ENCODE measurements around the gene UGT2B7. TPM values are rescaled to one million over a fixed set of nuclear protein-coding genes. Genes with fewer than 3 reads are reported as not detected.
"Not testable (repeated sequence)": the region's sequence is repeated elsewhere in the genome, so short reads cannot be mapped to it uniquely, and the experiment has no call there.

Gene UGT2B7
- total RNA-seq (not detected in 2 replicates), polyA plus RNA-seq (not detected in 2 replicates), polyA minus RNA-seq (ENCODE audit: low replicate concordance) (not detected in 2 replicates)
- not detected in 2 replicates for polyA plus RNA-seq (2012)

DNA sequence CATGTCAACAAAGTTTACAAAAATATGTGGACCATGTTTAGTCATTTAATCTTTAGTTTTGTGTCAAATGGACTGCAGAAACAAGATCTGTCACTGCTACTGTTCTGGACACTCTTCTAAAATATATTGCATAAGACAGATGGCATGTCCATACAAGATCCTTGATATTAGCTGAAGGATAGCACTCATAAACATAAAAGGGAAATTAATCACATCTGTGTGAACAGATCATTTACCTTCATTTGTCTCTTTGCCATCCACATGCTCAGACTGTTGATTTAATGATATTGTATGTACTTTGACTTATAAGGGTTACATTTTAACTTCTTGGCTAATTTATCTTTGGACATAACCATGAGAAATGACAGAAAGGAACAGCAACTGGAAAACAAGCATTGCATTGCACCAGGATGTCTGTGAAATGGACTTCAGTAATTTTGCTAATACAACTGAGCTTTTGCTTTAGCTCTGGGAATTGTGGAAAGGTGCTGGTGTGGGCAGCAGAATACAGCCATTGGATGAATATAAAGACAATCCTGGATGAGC, at the start of gene UGT2B7:
Gene UGT2B7 (plus strand): TSS at position 364 of the 546 bp plus-strand sequence. CDS start 47 bp downstream, at position 411.
- Histone ChIP-seq H3K27ac (ENCODE audit: insufficient read depth, low read length) (no peak within 1 kb of the TSS), H3K9ac (ENCODE audit: insufficient read depth, low read length) (no peak within 1 kb of the TSS), H3K27me3 (ENCODE audit: control insufficient read depth, insufficient read depth, low read length) (no peaks in the 10 kb centered on the region), H3K4me1 (ENCODE audit: control insufficient read depth, extremely low read depth, insufficient read depth, low read length) (no peaks in the 10 kb centered on the region), H3K79me2 (ENCODE audit: control insufficient read depth, insufficient read depth, low read length) (no peaks in the 10 kb centered on the region), H3K4me2 (ENCODE audit: extremely low read depth, insufficient read depth, low read length) (no peak within 1 kb of the TSS), H2AFZ (ENCODE audit: low read length) (no peak within 1 kb of the TSS), H3K9me3 (ENCODE audit: control insufficient read depth, insufficient read depth, low read depth, low read length) (no peaks in the 10 kb centered on the region), H3K36me3 (ENCODE audit: control insufficient read depth, insufficient read depth, low read length) (no peaks in the 10 kb centered on the region), H3K4me3 (replicated peaks in 1 of 4; ENCODE audit: control extremely low read depth in 1 of 4, insufficient read depth in 1 of 4, low read depth in 3 of 4, low read length in 4 of 4) (no peak within 1 kb of the TSS), H4K20me1 (ENCODE audit: control insufficient read depth, extremely low read depth, insufficient read depth, low read length) (no peaks in the 10 kb centered on the region)
- TF ChIP-seq, protein P1, sequence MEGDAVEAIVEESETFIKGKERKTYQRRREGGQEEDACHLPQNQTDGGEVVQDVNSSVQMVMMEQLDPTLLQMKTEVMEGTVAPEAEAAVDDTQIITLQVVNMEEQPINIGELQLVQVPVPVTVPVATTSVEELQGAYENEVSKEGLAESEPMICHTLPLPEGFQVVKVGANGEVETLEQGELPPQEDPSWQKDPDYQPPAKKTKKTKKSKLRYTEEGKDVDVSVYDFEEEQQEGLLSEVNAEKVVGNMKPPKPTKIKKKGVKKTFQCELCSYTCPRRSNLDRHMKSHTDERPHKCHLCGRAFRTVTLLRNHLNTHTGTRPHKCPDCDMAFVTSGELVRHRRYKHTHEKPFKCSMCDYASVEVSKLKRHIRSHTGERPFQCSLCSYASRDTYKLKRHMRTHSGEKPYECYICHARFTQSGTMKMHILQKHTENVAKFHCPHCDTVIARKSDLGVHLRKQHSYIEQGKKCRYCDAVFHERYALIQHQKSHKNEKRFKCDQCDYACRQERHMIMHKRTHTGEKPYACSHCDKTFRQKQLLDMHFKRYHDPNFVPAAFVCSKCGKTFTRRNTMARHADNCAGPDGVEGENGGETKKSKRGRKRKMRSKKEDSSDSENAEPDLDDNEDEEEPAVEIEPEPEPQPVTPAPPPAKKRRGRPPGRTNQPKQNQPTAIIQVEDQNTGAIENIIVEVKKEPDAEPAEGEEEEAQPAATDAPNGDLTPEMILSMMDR (conservative IDR thresholded peaks at IDR 0.05 in 1 of 2, IDR thresholded peaks at IDR 0.05 in 1 of 2; ENCODE audit: low read depth in 1 of 2, low read length in 2 of 2): no peak
- no peak for TF ChIP-seq EZH2 (IDR thresholded peaks at IDR 0.05; ENCODE audit: low read length, missing control alignments)
- peak in 1 of 2 donors; percentile 22 for DNase-seq (ENCODE audit: low read depth in 2 of 2)

DNA sequence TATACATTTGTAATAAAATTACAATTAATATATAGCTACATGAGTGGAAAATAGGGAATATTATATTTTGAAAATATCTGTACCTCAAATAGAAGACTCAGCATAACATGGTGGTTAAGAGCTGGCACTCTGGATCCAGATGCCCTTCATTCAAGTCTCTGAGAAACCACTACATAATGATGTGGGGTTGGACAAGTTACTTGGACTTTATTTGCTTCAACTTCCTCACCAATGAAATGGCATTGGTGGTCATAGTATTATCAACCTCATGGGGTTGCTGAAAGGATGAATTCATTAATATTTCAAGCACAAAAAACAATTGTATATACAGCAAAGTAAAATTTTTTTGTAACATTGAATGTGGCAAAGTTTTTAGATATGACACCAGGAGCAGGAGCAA, 46.4 kb upstream of the UGT2B7 start:
- Histone ChIP-seq H3K79me2 (ENCODE audit: control insufficient read depth, insufficient read depth, low read length) (no peaks in the 10 kb centered on the region), H3K9ac (ENCODE audit: insufficient read depth, low read length) (no peak overlapping the region), H3K27me3 (ENCODE audit: control insufficient read depth, insufficient read depth, low read length) (no peaks in the 10 kb centered on the region), H3K9me3 (ENCODE audit: control insufficient read depth, insufficient read depth, low read depth, low read length) (no peaks in the 10 kb centered on the region), H3K27ac (ENCODE audit: insufficient read depth, low read length) (no peak overlapping the region), H3K4me2 (ENCODE audit: extremely low read depth, insufficient read depth, low read length) (no peak overlapping the region), H2AFZ (ENCODE audit: low read length) (no peak overlapping the region), H3K4me3 (replicated peaks in 1 of 4; ENCODE audit: control extremely low read depth in 1 of 4, insufficient read depth in 1 of 4, low read depth in 3 of 4, low read length in 4 of 4) (no peak overlapping the region), H3K4me1 (ENCODE audit: control insufficient read depth, extremely low read depth, insufficient read depth, low read length) (no peaks in the 10 kb centered on the region), H4K20me1 (ENCODE audit: control insufficient read depth, extremely low read depth, insufficient read depth, low read length) (no peaks in the 10 kb centered on the region), H3K36me3 (ENCODE audit: control insufficient read depth, insufficient read depth, low read length) (no peaks in the 10 kb centered on the region)
- TF ChIP-seq EZH2 (IDR thresholded peaks at IDR 0.05; ENCODE audit: low read length, missing control alignments): no peak
- TF ChIP-seq, protein P1 (conservative IDR thresholded peaks at IDR 0.05 in 1 of 2, IDR thresholded peaks at IDR 0.05 in 1 of 2; ENCODE audit: low read depth in 1 of 2, low read length in 2 of 2): no peak
- no peak for DNase-seq (ENCODE audit: low read depth in 2 of 2)

DNA sequence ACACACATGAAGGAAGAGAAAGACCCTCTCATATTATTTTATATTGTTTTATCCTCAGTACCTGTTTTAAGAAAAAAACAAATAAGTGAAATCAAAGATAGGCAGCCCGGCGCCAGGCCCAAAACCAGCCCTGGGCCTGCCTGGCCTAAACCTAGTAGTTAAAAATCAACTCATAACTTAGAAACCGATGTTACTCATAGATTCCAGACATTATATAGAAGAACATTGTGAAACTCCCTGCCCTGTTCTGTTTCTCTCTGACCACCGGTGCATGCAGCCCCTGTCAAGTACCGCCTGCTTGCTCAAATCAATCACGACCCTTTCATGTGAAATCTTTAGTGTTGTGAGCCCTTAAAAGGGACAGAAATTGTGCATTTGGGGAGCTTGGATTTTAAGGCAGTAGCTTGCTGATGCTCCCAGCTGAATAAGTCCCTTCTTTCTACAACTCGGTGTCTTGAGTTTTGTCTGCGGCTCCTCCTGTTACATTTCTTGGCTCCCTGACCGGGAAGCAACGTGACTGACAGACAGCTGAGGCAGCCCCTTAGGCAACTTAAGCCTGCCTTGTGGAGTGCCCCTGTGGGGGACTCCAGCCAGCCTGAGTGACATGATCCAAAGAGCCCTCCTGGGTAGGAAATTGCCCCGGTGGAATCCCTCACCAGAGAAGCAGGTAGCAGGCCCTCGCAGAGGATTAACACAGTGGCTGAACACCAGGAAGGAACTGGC, 45.3 kb upstream of the UGT2B7 start:
- H3K9ac ChIP-seq (ENCODE audit: insufficient read depth, low read length); H2AFZ ChIP-seq (ENCODE audit: low read length); H3K79me2 ChIP-seq (ENCODE audit: control insufficient read depth, insufficient read depth, low read length); H3K4me3 ChIP-seq (replicated peaks in 1 of 4; ENCODE audit: control extremely low read depth in 1 of 4, insufficient read depth in 1 of 4, low read depth in 3 of 4, low read length in 4 of 4); H3K27me3 ChIP-seq (ENCODE audit: control insufficient read depth, insufficient read depth, low read length); H3K27ac ChIP-seq (ENCODE audit: insufficient read depth, low read length); H3K9me3 ChIP-seq (ENCODE audit: control insufficient read depth, insufficient read depth, low read depth, low read length); H4K20me1 ChIP-seq (ENCODE audit: control insufficient read depth, extremely low read depth, insufficient read depth, low read length); H3K4me1 ChIP-seq (ENCODE audit: control insufficient read depth, extremely low read depth, insufficient read depth, low read length); H3K4me2 ChIP-seq (ENCODE audit: extremely low read depth, insufficient read depth, low read length); H3K36me3 ChIP-seq (ENCODE audit: control insufficient read depth, insufficient read depth, low read length): not testable (repeated sequence)
- DNase-seq (ENCODE audit: low read depth in 2 of 2): peak in 1 of 2 donors; percentile 5

Data from fibroblast of lung (primary cell).